Prostate gland (tissue), 2 donors: ENCODE measurements around the gene MRPL33.

ENCODE experiments used
- POLR2A ChIP-seq: fragments of 450-650 bp; IDR thresholded peaks from one replicate; pipeline ENCODE4 v1.6.1; 2016; ENCODE audit warnings: antibody characterized with exemption, mild to moderate bottlenecking
- TF ChIP-seq, protein P1 (sequence below), 4 experiments: fragments of 200-600 bp in 2 of 4; fragments of 450-650 bp in 2 of 4; sonication (generic) in 2 of 4; IDR thresholded peaks; 1 replicate in 3 of 4; 2 replicates in 1 of 4; pipeline ENCODE4 v1.5.1; 2016 to 2019; ENCODE audit warnings: antibody characterized with exemption in 4 of 4, mild to moderate bottlenecking in 2 of 4, moderate library complexity in 2 of 4

DNA sequence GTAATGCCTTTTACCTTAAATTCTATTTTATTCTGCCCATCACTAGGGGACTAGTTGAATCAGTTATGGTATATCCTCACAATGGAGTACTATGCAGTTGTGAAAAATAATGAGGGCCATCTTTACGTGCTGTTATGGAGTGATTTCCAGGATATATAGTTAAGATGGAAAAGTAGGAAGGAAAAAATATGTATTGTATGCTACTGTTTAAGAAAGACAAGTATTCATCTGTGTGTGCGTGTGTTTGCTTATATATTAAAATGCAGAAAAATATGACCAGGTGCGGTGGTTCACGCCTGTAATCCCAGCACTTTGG lies 32.5 kb upstream of the MRPL33 start:
- TF ChIP-seq, protein P1, sequence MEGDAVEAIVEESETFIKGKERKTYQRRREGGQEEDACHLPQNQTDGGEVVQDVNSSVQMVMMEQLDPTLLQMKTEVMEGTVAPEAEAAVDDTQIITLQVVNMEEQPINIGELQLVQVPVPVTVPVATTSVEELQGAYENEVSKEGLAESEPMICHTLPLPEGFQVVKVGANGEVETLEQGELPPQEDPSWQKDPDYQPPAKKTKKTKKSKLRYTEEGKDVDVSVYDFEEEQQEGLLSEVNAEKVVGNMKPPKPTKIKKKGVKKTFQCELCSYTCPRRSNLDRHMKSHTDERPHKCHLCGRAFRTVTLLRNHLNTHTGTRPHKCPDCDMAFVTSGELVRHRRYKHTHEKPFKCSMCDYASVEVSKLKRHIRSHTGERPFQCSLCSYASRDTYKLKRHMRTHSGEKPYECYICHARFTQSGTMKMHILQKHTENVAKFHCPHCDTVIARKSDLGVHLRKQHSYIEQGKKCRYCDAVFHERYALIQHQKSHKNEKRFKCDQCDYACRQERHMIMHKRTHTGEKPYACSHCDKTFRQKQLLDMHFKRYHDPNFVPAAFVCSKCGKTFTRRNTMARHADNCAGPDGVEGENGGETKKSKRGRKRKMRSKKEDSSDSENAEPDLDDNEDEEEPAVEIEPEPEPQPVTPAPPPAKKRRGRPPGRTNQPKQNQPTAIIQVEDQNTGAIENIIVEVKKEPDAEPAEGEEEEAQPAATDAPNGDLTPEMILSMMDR (IDR thresholded peaks at IDR 0.05) = no peak
- no peak for TF ChIP-seq POLR2A
